HG02678 (cell line): ENCODE measurements around the gene DVL3.
"Not testable (repeated sequence)": the region's sequence is repeated elsewhere in the genome, so short reads cannot be mapped to it uniquely, and the experiment has no call there.

ENCODE experiments used
- ATAC-seq: cut with Tn5 transposase; IDR thresholded peaks from one replicate; pipeline ENCODE4 v1.9.1; 2021; ENCODE audit warnings: mild to moderate bottlenecking, moderate library complexity; ENCODE audit not compliant: unreplicated experiment

DVL3 gene

DNA sequence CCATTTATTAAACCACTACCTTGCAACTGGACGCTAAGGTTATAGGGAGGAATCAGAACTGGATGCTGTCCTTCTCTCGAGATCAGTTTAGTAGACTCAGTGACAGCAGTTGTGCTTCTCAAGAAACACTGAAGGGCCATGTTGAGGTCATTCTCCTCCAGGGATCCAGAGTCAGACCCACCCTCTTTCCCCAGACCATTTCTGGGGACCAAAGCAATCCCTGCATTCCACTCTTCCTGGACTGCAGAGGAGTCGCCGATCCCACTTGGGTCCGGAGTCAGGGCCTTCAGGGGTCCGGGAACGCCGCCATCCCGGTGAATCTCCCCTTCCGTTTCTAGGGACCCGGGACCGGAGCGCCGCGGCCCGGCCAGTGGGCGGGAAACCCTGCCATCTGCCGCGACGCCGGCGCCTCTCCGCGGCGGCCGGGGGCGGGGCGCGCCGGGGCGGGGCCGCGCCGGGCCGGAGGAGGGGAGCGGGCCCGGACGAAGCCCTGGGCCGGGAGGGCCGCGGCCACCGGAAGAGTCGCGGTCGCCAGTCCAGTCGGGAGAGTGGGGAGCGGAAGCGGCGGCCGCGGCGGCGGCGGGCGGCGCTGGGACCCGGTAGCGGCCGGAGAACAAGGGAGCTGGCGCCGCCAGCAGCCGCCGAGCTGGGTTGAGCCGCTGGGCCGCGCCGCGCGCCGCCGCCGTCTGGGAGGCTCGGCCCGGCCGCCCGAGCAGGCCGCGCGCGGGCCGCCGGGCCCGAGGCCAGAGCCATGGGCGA lies at the start of gene DVL3:
TSS of gene DVL3 (plus strand) at position 493 of the 759 bp plus-strand sequence. CDS start at position 752, 259 bp downstream.
- peak; percentile 82 for ATAC-seq

DNA sequence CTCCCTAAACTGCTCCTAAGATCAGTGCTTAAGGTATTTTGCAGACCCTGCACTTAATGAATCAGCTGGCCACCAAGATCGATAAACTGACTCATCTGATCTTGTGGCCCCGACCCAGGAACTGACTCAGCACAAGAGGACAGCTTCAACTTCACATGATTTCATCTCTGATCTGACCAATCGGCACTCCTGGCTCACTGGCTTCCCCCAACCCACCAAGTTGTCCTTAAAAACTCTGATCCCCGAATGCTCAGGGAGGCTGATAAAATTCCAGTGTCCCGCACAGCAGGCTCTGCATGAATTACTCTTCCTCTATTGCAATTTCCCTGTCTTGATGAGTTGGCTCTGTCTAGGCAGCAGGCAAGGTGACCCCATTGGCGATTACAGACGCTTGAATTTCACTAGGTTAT lies 44.9 kb upstream of the DVL3 start:
- ATAC-seq = no peak

DNA sequence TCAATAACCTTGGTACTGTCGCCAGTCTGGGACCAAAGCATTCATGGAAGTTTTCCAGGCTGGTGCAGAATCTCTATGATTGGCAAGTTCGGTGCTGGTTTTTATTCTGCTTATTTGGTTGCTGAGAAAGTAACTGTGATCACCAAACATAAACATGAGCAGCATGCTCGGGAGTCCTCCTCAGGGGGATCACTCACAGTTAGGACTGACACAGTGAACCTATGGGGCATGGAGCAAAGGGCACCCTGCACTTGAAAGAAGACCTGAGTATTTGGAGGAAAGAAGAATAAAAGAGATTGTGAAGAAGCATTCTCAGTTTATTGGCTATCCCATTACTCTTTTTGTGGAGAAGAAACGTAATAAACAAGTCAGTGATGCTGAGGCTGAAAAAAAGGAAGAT lies 39.2 kb upstream of the DVL3 start:
- ATAC-seq = no peak

DNA sequence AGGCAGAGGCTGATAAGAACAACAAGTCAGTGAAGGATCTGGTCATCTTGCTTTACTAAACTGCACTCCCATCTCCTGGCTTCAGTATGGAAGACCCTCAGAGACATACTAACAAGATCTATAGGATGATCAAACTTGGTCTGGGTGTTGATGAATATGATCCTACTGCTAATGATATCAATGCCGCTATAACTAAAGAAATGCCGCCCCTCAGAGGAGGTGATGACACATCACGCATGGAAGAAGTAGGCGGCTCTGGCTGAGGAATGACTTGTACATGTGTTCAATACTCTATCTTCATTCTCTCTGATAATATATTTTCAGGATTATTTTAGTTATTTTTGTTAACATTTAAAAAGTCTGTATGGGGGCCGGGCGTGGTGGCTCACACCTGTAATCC lies 37.5 kb upstream of the DVL3 start:
- ATAC-seq = no peak

DNA sequence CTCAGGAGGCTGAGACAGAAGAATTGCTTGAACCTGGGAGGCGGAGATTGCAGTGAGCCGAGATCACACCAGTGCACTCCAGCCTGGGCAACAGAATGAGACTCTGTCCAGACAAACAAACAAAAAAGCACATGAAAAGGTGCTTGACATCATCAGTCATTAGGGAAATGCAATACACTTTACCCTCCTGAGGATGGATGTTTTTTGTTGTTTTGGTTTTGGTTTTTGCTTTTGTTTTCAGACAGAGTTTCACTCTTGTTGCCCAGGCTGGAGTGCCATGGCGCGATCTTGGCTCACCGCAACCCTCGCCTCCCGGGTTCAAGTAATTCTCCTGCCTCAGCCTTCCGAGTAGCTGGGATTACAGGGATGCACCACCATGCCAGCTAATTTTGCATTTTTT lies 34.1 kb upstream of the DVL3 start:
- not testable (repeated sequence) for ATAC-seq

DNA sequence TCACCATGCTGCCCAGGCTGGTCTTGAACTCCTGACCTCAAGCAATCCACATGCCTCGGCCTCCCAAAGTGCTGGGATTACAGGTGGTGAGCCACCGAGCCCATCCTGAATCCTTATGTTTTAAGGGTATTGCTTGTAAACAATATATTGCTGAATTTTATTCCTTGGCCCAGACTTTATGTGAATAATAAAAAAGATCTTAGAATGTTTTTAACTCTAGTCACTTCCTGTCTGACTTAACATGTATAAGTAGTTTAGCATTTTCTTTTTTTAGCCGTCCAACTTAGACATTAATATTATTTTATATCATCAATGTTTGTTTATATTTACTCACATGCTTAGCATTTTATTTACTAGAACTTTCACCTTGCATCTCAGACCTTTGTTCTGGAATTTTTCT lies 29.2 kb upstream of the DVL3 start:
- ATAC-seq = no peak

DNA sequence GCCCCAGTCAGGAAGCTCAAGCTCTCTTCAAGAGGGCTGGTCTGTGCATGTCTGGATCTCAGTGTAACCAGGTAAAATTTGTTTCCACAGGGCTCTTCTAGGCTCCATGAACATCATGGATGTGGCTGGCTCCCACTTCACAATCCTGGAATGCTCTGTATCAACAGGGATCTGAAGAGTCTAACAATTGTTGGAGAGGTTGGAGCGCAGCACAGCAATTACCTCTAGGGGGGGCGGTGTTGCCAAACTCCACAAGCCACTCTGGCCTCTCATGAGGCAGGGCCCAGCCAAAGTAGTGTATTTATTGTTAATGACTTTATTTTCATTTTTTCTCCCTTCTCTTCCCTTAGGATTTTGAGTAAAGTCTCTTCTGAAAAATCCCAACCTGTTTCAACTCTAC lies 26.2 kb upstream of the DVL3 start:
- no peak for ATAC-seq

DNA sequence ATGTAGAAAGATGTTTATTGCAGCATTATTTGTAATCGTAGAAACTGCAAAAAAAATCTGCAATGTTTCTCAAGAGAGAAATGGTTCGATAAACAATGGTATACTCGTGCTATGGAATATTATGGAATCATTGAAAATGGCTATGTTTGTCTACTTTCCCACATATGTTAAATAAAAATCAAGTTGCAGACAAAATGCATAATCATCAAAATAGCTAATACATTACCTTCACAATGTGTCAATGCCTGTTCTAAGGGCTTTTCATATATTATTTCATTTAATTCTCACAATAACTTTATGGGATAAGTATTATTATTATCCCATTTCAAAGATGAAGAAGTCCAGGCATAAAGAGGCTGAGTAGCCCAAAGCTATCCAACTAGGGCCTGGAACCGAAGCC lies 22.2 kb upstream of the DVL3 start:
- no peak for ATAC-seq

DNA sequence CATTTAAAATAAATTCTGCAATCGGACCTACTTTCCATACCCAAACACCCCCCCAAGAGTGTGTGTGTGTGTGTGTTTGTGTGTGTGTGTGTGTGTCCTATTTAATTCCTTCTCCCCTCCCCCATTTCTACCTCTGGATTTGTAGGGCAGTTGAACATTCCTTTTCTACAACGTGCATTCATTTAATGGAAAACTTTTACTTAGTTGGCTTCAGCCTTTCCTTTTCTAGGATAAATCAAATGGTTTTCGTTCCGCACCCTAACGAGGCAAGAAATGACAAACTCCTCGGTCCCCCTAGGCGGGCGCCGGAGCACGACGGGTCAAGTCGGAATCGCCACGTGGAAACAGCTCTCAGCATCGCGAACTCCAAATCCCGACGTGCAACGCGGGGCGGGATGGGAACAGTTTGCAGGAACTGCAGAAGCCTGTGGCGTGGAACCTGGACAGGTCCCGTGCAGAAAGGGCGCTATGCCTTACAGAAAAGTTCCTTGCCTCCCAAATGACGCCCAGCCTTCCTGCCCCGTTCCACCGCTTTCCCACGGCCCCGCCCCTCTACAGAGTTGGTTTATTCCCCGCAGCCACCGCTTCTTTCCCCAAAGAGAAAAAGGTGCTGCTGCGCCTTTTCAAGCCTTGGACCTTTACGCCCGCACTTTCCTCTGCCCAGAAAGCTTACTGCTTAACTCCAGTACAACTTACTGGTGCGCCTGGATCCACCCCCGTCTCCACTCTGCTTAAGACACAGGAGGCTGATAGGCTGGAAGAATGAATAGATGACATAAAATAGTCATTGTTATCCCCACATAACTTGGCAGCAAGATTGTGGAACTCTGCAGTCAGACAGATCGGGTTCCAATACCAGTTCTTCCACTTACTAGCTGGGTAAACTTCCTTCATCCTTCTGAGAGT lies 21.1 kb upstream of the DVL3 start:
- ATAC-seq = no peak

DNA sequence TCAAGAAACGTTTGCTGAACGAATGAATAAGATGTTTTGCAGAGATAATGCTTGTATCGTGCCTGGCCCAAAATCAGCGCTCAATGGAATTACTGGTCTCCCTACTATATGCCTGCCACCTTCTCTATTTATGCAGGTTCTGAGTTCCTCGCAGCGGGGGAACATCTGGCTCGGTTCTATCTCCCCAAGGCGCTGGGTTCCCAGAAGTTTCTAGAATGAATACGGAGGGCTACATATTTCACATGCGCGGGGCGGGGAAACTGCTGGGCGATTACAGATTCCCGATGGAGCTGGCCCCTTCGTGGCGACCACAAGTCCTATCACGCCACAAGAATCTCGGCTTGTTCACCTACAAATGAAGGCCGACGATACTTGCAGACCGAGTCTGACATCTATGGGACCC lies 20.4 kb upstream of the DVL3 start:
- ATAC-seq = peak; percentile 9

DNA sequence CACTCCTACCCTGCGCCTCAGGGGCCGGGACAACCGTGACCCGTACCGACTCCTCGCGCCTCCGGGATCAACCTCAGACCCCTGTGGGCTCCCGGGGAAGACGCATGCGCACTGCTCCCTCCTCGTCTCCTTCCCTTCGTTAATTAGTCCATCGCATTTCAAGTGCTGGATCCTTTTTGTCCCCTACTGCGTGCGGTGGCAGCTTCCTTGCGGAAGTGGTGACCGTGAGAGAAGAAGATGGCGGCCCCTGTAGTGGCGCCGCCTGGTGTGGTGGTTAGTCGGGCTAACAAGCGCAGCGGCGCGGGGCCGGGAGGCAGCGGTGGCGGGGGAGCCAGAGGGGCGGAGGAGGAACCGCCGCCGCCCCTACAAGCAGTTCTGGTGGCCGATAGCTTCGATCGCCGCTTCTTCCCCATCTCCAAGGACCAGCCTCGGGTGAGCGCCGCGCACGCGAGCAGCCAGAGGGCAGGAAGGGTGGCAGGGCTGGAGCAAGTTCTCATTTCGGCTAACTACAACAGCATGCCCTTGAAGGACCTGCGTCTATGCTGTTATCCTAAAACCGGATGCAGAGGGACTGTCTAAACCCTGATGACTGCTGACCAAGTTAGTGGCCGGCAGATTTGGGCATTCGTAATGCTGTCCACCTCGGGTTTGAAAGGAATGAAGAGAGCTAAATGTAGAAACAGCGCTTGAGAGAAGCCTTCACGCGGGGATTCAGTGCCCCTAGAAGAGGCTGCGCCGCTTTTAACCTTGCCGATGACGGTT lies 19.8 kb upstream of the DVL3 start, which contains the start of gene EIF2B5:
TSS of gene EIF2B5 (plus strand) at position 210 of the 762 bp plus-strand sequence. CDS start at position 238, 28 bp downstream.
- ATAC-seq = peak; percentile 88

DNA sequence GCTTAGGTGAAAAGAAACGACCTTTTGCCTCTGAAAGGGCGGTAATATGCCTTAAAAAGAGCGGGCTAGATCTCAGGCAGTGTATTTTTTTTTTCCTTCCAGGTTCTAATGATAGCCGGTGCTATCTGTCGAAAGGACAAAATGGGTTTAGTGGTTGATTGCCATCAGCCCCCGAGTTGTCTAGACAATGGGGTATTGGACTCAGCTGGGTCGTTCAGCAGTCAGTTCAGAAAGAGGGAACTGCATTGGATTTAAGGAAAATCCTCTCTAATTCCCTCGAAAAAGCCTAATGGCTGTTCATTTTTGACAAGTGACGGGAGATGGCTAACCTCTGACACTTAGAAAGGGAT lies 19.3 kb upstream of the DVL3 start:
- ATAC-seq = no peak

DNA sequence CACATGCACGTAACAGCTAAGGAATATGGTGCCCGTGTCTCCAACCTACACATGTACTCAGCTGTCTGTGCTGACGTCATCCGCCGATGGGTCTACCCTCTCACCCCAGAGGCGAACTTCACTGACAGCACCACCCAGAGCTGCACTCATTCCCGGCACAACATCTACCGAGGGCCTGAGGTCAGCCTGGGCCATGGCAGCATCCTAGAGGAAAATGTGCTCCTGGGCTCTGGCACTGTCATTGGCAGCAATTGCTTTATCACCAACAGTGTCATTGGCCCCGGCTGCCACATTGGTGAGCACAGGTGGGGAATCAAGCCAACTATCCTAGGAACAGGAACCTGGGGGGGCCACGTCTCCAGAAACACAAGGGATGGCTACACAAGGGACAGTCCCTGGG lies 14.7 kb upstream of the DVL3 start:
- no peak for ATAC-seq

DNA sequence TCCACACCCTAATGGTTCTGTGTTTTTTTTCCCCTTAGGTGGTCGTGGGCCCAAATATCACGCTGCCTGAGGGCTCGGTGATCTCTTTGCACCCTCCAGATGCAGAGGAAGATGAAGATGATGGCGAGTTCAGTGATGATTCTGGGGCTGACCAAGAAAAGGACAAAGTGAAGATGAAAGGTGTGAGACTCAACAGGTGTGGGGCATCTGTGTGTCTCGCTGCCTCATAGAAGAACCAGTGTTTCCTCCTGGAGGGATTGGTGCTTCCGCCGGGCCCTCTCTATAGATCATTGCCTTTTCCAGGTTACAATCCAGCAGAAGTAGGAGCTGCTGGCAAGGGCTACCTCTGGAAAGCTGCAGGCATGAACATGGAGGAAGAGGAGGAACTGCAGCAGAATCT lies 13.0 kb upstream of the DVL3 start:
- ATAC-seq = no peak

DNA sequence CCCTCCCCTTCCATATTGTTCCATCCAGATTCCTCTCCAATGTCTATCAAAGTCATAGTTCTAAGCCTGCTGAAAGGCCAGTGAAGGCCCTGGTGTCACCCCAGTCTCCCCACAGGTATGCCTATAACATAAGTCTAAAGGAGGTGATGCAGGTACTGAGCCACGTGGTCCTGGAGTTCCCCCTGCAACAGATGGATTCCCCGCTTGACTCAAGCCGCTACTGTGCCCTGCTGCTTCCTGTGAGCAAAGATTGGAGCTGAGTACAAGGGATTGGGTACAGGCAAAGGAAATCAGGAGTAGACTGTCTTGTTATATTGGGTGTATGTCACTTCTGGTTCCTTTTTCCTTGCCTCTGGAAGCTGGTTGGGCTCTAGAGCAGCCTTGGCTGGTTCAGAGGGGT lies 11.8 kb upstream of the DVL3 start:
- no peak for ATAC-seq

DNA sequence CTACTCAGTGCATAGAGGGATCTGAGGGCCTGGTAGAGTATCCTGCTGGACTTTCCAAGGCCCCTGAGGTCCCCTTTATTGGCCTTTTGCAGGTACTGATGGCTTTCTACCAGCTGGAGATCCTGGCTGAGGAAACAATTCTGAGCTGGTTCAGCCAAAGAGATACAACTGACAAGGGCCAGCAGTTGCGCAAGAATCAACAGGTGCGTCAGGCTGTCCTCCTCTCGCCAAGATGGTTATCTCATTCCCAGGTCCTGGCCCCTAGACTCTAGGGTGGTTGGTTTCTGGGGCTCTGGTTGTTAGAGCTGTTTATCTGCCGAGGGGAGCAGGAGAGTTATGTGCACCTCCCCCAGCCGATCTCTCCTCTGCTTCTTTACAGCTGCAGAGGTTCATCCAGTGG lies 10.7 kb upstream of the DVL3 start:
- ATAC-seq = no peak

DNA sequence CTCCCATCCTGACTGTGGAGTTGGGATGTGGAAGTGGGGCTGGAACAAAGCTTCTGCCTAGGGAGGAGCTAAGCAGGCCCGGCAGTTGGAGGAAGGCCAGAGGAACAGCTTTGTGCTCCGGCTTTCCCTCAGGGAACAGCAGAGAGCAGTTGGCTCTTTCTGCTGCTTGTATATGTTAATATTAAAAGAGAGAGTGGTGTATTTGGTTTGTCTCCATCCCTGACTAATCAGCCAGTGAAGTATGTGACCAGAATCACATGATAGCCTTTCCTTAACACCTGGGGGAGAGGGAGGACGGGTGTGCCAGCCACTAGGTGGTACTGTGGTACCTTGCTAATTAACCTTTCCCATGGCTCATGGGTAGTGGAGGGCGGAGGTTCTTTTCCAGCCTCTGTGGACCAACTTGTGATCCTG lies 10.1 kb upstream of the DVL3 start:
- ATAC-seq = no peak

DNA sequence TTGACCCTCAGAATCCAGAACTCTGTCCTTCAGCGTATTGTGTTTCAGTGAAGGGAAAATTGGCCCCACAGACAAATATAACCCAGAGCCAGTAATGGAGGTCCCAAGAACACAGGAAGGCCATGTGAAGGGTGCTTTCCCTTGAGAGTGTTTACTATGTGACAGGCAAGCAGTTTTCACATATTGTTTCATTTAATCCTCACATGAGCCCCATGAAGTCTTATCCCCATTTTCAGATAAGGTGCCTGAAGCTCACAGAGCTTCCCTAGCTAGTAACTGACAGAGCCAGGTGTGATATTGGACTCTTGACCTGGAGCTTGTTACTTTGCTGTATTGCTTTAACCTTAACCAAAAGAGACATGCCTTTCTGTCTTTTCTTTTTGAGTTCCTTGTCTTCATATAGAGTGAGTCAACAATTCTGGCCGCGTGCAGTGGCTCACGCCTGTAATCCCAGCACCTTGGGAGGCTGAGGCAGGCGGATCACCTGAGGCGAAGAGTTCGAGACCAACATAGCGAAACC lies 9.4 kb upstream of the DVL3 start:
- ATAC-seq = no peak

DNA sequence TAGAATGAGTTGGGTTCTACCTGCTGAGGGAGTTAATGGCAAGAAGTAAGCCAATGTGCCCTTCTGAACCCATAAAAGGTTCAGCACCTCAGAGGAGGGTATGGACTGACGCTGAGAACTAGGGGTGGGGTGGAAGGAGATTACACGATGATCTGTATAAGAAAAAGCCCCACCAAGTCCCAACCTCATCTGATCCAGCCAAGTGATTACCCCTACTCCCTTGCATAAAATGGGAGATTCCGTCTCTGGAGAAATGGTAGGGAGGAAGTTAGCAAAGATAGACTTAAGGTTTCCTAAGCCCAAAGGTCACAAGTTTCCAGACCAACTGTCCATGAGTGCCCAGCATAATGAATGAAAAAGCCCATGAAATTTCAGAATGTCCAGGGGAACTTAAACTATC lies 7.1 kb upstream of the DVL3 start:
- no peak for ATAC-seq

DNA sequence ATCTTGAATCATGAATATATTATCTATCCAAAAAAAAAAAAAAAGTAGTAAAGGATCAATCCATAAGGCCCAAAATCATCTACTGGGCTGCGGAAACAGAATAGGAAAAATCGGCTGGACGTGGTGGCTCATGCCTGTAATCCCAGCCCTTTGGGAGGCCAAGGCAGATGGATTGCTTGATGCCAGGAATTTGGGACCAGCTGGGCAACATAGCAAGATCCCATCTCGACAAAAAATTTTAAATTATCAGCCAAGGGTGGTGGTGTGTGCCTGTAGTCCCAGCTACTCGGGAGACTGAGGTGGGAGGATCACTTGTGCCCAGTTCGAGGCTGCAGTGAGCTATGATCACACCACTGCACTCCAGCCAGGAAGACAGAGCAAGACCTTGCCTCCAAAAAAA lies 6.1 kb upstream of the DVL3 start:
- ATAC-seq = no peak

DNA sequence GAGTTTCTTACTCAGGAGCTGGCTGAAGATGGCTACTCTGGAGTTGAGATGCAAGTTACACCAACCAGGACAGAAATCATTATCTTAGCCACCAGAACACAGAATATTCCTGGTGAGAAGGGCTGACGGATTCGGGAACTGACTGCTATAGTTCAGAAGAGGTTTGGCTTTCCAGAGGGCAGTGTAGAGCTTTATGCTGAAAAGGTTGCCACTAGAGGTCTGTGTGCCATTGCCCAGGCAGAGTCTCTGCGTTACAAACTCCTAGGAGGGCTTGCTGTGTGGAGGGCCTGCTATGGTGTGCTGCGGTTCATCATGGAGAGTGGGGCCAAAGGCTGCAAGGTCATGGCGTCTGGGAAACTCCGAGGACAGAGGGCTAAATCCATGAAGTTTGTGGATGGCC lies 5.4 kb upstream of the DVL3 start:
- ATAC-seq = not testable (repeated sequence)
